NT2/D1 (cell line): Measurements from ENCODE around the gene DYNC2LI1.

ENCODE experiments used
- DNase-seq: peaks from one replicate; pipeline ENCODE4 v3.0.0-alpha.2; 2011; ENCODE audit warnings: low read depth, low spot score
- H3K27me3 ChIP-seq: 2 replicates; pipeline ENCODE4 v1.6.0; 2011; ENCODE audit warnings: mild to moderate bottlenecking; ENCODE audit not compliant: insufficient read length, insufficient read depth
- H3K36me3 ChIP-seq: 2 replicates; pipeline ENCODE4 v1.6.1; 2011; ENCODE audit warnings: mild to moderate bottlenecking, low read length, mixed read lengths; ENCODE audit not compliant: insufficient read depth, insufficient read length
- H3K4me1 ChIP-seq: 2 replicates; pipeline ENCODE4 v1.5.1; 2011; ENCODE audit not compliant: insufficient read depth, insufficient read length
- H3K4me3 ChIP-seq: 2 replicates; pipeline ENCODE4 v1.5.1; 2011; ENCODE audit warnings: low read depth; ENCODE audit not compliant: insufficient read length
- H3K9ac ChIP-seq: 2 replicates; pipeline ENCODE4 v1.6.0; 2011; ENCODE audit warnings: low read depth; ENCODE audit not compliant: insufficient read length
- H3K9me3 ChIP-seq: 2 replicates; pipeline ENCODE4 v1.5.1; 2011; ENCODE audit warnings: mild to moderate bottlenecking, low read length; ENCODE audit not compliant: insufficient read depth
- SUZ12 ChIP-seq: IDR thresholded peaks from 2 replicates; pipeline ENCODE4 v1.6.1; 2011; ENCODE audit not compliant: insufficient read length, insufficient read depth; ENCODE audit errors: extremely low read depth
- YY1 ChIP-seq: IDR thresholded peaks from 2 replicates; pipeline ENCODE4 v1.6.1; 2011; ENCODE audit not compliant: insufficient read length, insufficient read depth
- ZNF274 ChIP-seq: IDR thresholded peaks from 2 replicates; pipeline ENCODE4 v1.6.1; 2011; ENCODE audit warnings: mild to moderate bottlenecking, low read depth, low read length

DYNC2LI1 gene

DNA sequence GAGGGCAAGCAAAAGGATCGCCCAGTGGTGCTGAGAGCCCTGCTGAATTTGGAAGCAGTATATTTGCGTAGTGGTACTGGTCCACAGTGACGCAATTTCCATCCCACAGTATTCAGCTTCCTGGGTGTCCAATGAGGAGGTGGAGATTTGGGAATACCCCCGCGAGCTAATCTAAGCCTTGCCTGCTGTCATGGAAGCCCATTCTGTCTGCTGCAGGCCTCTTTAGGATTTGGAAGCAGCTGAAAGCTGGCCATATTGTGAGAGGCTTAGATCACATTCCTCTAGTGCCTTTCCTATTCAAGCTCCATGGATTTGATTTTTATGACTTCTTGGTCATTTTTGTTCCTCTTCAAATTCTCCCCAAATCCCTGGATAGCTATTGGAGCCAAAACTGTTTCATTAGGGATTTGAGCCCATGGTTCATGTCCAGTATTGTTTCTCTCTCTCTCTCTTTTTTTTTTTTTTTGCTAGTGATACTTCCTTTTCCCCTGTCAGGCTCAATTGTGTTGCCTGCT is 22.3 kb upstream of the DYNC2LI1 start:
- TF ChIP-seq YY1, result no peak
- no peak for TF ChIP-seq SUZ12
- no peak for DNase-seq
- H3K36me3 ChIP-seq, result no peaks in the 10 kb centered on the region
- no peaks in the 10 kb centered on the region for H3K9me3 ChIP-seq
- no peaks in the 10 kb centered on the region for H3K4me1 ChIP-seq
- no peaks in the 10 kb centered on the region for H3K27me3 ChIP-seq
- H3K4me3 ChIP-seq, result no peak overlapping the region
- H3K9ac ChIP-seq, result no peak overlapping the region

DNA sequence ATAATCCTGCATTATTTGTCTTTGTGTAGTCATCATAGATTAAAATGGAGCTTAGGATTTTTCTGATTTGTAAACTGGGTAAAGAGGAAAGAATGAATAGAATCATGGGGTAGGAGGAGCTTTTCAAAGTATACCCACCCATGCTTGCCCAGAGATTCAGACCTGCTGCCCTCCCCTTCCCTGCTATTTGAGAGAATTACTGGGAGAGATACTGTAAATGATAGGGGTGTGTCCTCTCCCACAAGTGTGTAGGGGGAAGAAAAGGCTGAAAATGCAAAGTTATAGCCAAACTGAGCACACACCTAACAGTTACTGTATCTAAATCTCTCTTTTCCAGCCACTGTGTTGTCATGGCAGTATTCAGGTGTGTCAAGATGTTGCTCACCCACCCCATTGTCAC is 21.5 kb upstream of the DYNC2LI1 start:
- TF ChIP-seq SUZ12 (no peak), ZNF274 (no peak), YY1 (no peak)
- no peaks in the 10 kb centered on the region for H3K9me3 ChIP-seq
- no peaks in the 10 kb centered on the region for H3K36me3 ChIP-seq
- H3K9ac ChIP-seq, result no peak overlapping the region
- DNase-seq, result no peak
- no peaks in the 10 kb centered on the region for H3K27me3 ChIP-seq
- no peak overlapping the region for H3K4me3 ChIP-seq
- H3K4me1 ChIP-seq, result no peaks in the 10 kb centered on the region

DNA sequence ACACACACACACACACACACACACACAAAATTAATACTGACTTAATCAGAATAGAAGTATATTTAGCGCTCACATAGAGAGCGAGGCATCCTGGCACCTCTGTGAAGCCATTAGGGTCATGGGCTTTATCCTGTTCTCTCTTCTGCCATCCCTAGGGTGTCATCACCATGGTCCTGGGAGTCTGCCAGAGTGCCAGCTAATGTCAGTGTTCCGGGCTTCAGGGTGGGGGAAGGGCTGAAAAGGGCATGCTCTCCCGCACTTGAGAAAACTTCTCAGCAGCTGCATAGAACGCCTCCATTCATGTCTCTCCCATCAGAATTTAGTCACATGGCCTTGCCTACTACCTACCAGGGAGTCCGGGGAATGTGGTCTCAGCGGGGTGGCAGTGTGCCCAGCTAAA is 19.7 kb upstream of the DYNC2LI1 start:
- no peaks in the 10 kb centered on the region for H3K9me3 ChIP-seq
- no peak for DNase-seq
- H3K9ac ChIP-seq, result no peak overlapping the region
- no peaks in the 10 kb centered on the region for H3K4me1 ChIP-seq
- H3K27me3 ChIP-seq, result no peaks in the 10 kb centered on the region
- TF ChIP-seq YY1 (no peak), SUZ12 (no peak)
- no peak overlapping the region for H3K4me3 ChIP-seq
- no peaks in the 10 kb centered on the region for H3K36me3 ChIP-seq

DNA sequence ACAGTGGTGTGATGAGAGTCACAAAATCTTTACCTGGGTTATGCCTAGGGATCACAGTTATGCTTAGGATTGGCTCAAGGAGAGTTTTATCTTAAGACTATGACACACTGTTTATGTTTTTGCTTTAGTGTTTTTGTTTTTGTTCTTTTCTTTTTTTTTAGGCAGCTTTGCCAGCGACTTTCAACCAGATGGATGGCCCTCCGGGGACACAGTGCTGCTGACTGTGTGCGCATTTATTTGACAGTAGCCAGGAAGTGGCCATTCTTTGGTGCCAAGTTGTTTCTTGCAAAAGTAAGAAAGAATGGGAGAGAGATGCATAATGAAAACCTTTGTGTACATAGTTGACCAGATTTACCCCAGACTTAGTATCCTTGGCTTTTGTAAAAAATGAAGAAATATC is 15.1 kb upstream of the DYNC2LI1 start:
- TF ChIP-seq ZNF274, result no peak
- Histone ChIP-seq H3K4me3 (no peak overlapping the region), H3K4me1 (no peaks in the 10 kb centered on the region), H3K36me3 (no peaks in the 10 kb centered on the region), H3K9ac (no peak overlapping the region), H3K9me3 (no peaks in the 10 kb centered on the region), H3K27me3 (no peaks in the 10 kb centered on the region)
- DNase-seq, result no peak

DNA sequence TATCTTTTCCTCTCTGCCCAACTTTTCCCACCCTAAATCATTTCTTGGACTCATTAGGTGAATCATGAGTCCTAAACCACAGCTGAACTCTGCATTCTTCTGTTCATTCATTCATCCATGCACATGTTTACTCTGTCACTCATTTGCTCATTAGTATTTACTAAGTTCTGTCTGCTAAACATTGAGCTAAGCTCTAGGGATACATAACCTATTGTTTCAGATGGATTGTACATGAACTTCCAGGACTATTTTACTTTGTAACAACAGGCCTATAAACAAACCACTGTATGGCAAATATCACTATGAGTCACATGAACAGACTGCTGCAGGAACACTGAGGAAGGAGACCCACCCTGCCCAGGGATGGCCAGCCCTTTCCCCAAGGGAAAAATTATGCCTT is 14.6 kb upstream of the DYNC2LI1 start:
- Histone ChIP-seq H3K36me3 (no peaks in the 10 kb centered on the region), H3K4me1 (no peaks in the 10 kb centered on the region), H3K4me3 (no peak overlapping the region), H3K9me3 (no peaks in the 10 kb centered on the region), H3K27me3 (no peaks in the 10 kb centered on the region), H3K9ac (no peak overlapping the region)
- no peak for DNase-seq
- no peak for TF ChIP-seq SUZ12
- no peak for TF ChIP-seq ZNF274
- no peak for TF ChIP-seq YY1

DNA sequence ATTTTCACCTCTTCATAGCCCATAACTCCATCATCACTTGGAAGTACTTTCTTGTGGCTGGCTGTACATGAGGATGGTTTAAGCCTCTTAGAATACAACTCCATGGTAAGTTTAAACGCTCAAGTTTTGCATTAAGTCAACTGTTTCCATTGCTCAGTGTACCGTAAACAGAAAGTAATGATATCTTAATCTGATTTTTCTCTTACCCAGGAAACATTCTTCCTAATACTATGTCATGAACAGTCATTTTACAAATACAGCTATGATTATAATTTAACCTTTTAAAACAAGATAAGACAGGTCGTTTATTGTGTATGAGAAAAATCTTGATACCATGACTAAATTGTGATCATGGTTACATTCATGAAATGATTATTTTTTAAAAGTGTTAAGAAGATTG is 11.6 kb upstream of the DYNC2LI1 start:
- Histone ChIP-seq H3K4me3 (no peak overlapping the region), H3K36me3 (no peaks in the 10 kb centered on the region), H3K27me3 (no peaks in the 10 kb centered on the region), H3K9me3 (no peaks in the 10 kb centered on the region), H3K9ac (no peak overlapping the region), H3K4me1 (no peaks in the 10 kb centered on the region)
- no peak for DNase-seq
- TF ChIP-seq SUZ12 (no peak), YY1 (no peak), ZNF274 (no peak)

DNA sequence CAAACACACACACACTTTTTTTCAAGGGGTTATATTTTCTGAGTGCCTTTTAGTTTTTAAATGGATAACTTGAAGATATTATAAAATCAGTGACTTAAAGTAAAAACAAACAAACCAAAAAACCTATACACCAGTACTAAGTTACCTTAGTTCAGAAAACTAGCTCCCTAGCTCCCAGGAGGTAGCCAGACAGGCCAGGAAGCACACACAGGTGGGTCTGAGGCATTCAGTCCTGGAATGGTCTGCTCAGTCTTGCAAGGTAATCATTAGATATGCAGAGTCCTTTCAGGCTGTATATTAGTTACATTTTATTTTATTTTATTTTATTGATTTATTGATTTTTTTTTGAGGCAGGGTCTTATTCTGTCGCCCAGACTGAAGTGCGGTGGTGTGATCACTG is 10.7 kb upstream of the DYNC2LI1 start:
- Histone ChIP-seq H3K36me3 (no peaks in the 10 kb centered on the region), H3K9ac (no peak overlapping the region), H3K4me1 (no peaks in the 10 kb centered on the region), H3K27me3 (no peaks in the 10 kb centered on the region), H3K9me3 (no peaks in the 10 kb centered on the region), H3K4me3 (no peak overlapping the region)
- TF ChIP-seq YY1 (no peak), SUZ12 (no peak), ZNF274 (no peak)
- no peak for DNase-seq
